Measurements from ENCODE around the gene METTL3.
"Not testable (repeated sequence)": the region's sequence is repeated elsewhere in the genome, so short reads cannot be mapped to it uniquely, and the experiment has no call there.

Gene METTL3
- total RNA-seq, result 65.2 to 113 reads per million in 2 experiments

DNA sequence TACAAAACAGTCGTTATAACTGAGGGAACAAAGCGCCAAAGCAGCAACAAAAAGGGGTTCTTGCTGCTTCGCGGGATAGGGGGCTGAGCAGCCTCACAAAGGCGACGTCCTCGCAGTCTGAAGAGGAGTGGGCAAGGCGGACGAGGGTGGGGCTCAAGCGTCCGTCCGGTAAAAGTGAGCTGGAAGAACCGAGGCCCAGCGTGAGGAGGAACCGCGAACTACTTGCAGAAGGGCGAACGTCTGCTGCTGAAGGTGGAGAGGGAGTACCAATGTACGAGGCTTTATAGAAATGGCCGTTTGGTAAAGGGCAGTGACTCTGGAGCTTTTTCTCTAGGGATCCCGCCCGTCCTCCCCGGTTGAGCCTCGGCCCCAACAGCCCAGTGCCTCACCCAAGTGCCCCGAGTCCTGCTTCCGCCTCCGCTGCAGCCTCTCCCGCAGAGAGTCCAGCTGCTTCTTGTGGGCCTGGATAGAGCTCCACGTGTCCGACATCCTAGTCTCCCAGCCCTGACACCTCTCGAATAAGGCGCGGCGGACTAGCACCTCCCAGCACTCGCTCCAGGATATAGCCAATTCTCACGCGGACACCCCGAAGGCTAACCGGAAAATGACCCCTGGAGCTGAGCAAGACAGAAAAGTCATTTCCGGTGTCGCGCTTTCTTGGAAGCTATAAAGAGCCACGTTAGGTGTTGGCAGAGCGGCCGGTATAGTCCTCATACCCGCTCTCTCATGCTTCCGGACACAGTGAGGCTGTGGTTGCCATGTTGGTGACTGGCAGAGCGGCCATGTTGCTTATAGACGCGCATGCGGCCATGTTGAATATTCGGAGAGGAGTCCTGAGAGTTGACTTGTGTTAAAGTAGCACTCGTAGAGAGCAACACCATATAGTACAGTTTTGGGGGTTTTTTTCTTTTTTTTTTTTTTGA lies at the start of gene METTL3:
TSS of gene METTL3 (minus strand) at position 606 of the 923 bp plus-strand sequence. CDS start at position 489, 117 bp downstream.
- peak; percentile 91 for DNase-seq (ENCODE audit: low read depth)

DNA sequence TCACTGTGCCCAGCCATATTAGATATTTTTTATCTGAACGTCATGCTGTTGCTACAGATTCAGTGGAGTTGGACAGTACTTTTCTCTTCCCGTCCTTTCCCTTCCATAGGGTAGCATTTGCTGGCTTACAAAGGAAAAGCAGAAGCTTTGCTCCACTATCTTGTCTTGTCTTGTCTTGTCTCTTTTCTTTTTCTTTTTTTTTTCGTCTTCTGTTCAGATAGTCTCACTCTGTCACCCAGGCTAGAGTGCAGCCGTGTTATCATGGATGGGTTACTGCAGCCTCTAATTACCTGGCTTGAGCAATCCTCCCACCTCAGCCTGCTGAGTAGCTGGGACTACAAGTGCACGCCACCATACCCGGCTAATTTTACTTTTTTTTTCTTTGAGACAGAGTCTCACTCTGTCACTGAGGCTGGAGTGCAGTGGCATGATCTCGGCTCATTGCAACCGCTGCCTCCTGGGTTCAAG lies 47.6 kb upstream of the METTL3 start:
- no peak for DNase-seq (ENCODE audit: low read depth)

DNA sequence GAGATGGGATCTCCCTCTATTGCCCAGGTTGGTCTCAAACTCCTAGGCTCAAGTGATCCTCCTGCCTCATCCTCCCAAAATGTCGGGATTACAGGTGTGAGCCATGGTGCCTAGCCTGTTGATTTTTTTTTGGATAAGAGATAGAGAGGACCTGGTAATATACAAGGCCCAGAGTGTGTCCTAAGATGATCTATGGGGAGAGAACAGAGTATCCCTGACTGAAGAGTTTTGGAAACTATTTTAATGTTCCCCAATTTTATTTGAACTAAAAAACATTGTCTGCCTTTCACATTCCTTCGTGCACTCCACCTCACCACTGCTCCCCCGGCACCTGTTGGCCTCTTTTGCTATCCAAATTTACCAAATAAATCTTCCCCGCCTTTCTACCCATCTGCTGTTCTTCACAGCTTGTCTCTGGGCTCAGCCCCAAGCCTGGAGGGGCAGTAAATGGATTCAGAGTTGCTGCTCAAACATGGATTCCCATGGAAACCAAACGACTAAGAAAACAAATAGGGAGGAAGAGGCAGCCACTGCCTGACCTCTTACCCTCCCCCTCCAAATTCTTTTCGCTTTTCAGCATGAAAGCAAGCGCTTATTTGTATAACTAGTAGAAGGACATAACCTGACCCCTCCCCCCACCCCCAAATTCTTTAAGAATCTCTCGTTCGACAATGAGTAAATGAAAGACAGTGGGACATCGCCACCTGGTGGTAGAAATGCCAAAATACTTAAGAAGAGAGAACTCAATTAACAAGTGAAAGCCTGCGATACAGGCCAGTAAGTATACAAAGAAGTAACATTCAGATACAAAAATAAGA lies 46.2 kb upstream of the METTL3 start:
- peak; percentile 67 for DNase-seq (ENCODE audit: low read depth)

DNA sequence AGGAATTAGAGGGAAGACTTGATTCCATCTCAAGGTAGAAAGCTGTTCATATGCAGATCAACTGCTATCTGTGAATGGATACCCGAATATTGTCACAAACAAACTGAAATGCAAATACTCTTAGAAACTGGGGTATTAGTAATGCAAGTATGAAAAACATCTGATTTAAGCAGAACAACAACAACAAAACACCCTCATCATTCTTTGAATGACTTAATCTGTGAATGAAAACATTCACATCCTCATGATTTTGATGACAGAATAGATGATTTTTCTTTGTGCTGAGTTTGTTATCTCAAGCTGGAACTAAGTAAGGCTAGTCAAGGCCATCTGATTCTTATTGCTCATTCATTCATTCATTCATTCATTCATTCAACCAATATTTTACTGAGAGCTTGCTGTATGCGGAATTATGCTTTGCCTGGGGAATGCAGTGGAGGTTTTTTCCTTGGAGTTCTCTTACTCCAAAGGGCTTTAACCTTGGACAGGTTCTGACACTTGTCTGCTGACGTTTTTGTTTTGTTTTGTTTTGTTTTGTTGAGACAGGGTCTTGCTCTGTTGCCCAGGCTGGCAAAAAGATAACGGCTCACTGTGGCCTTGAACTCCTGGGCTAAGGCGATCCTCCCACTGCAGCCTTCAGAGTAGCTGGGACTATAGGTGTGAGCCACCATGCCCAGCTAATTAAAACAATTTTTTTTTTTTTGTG lies 45.4 kb upstream of the METTL3 start:
- no peak for DNase-seq (ENCODE audit: low read depth)

DNA sequence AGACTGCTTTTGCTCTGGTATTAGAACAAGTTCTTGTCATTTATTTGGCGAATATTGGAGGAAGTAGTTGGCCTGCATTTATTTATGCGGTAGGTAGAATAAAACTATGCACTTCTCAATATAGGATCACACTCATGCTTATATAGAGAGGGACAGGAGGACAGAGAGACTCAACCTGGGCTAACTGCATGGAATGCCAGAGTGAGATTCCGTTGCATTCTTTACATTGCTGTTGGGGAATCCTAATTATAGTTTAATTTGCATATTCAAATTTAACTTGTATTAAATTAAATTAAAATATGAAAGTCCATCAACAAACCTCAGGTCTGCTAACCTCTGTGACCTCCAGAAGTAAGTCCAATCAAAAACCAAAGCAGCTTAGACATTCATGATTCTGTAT lies 42.1 kb upstream of the METTL3 start:
- DNase-seq (ENCODE audit: low read depth), result no peak

DNA sequence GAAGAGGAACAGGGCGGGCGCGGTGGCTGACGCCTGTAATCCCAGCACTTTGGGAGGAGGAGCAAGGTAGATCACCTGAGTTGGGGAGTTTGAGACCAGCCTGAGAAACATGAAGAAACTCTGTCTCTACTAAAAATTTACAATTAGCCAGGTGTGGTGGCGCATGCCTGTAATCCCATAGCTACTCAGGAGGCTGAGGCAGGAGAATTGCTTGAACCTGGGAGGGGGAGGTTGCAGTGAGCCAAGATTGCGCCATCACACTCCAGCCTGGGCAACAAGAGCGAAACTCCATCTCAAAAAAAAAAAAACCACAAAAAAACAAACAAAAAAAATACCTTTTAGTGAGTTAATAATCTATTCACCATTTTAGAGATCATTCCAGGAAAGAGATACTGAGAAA lies 33.4 kb upstream of the METTL3 start:
- not testable (repeated sequence) for DNase-seq (ENCODE audit: low read depth)

DNA sequence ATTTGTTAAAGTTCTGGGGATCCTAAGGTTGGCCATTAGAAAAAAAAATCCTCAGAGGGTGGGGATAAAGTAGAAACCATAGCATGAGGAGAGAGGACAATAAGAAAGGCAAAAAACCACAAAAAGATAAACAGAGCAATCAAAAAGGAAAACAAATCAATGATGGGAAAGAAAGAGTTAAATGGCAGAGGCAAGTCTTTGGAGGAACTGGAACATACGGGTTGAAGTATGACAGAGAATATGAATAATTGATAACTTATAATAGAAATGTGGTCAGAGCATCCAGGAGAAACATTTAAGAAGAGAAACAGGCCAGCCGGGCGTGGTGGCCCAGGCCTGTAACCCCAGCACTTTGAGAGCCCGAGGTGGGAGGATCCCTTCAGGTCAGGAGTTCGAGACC lies 32.8 kb upstream of the METTL3 start:
- no peak for DNase-seq (ENCODE audit: low read depth)

DNA sequence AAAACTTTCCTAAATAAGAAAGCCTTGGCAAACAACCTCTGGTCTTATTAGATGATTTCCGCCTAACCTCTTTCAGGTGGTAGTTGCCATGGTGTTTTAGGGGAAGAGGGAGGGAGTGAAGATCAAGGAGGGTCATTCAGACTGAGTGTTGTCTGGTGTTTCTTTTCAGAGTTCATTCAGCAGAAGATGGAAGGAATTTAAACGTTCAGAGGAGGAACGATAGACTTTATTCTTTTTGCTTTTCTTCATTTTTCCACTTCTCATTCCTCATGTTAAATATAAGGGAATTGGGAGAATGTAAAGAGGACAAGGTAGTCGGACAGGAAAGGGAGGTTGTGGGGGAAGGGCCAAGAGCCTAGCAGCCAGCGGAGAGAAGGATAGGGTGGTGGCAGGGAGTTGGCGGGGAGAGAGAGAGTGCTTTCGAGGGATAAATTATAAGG lies 32.4 kb upstream of the METTL3 start:
- DNase-seq (ENCODE audit: low read depth), result no peak

DNA sequence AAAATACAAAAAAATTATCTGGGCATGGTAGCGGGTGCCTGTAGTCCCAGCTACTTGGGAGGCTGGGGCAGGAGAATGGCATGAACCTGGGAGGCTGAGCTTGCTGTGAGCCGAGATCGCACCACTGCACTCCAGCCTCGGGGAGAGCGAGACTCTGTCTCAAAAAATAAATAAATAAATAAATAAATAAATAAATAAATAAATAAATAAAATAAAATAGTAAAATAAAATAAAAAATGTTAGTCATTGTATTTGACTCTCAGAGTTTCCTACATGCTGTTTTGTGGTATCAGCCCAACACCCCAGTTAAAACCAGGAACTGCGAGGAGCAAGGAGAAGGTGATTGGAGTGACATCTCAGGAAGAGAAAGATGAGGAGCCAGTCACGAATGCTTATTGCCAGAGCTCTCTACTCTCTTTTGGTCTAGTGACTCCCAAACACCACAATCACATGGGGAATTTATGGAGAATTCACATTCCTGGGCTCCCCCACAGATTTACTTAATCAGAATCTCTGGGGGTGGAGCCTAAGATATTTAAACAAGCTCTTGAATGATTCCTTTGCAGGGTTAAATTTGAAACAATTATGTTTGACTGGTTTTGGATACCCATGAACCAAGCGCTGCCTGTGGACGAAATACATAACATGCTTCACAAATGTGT lies 30.4 kb upstream of the METTL3 start:
- no peak for DNase-seq (ENCODE audit: low read depth)

DNA sequence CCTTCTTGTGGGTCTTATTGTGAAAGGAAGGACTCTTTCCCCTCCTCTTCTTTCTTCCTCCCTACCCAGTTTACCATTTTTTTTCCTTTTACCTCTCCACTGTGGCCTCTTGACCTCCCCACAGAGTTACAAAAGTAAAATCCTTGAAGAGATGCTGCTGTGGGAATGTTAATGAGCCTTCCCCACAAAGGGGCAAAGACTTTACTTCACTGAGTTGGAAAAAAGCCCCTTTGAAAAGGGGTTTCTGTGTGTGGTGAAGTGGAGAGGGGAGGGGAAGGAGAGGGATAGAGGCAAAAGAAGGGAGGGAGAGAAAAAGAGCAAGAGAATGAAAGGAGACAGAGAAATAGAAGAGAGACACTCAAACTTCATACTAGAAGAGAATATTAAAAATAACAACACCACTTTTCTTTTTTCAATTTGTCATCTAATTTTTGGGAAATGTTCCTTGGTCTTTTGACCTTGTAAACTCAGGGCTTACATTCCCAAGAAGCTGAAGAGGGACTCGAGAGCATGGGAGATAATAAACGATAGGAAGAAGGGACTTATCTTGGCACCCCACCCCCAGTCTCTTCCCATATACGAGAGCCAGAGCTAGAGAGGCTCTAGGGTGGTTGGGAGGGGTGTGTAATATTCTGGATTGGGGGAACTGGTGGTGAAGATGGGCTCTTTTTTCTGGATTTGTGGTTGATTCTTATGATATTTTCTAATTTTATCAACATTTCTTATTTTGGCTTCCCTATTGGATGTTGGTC lies 28.2 kb upstream of the METTL3 start:
- no peak for DNase-seq (ENCODE audit: low read depth)

DNA sequence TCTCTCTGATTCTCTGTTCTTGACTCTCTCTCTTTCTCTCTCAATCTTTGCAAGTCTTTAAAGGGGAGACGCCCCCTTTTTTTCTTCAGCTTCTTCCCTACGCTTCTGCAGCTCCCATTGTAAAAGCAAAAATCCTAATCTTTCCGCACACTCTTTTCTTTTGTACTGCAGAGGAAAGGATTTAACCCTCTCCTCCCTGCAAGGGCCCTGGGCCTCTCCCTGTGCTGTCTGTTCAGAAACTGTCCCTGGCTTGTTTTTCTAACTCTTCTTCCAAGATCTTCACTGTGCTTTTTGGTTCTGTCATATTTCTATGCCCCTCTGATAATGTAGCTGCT lies 25.9 kb upstream of the METTL3 start:
- no peak for DNase-seq (ENCODE audit: low read depth)

DNA sequence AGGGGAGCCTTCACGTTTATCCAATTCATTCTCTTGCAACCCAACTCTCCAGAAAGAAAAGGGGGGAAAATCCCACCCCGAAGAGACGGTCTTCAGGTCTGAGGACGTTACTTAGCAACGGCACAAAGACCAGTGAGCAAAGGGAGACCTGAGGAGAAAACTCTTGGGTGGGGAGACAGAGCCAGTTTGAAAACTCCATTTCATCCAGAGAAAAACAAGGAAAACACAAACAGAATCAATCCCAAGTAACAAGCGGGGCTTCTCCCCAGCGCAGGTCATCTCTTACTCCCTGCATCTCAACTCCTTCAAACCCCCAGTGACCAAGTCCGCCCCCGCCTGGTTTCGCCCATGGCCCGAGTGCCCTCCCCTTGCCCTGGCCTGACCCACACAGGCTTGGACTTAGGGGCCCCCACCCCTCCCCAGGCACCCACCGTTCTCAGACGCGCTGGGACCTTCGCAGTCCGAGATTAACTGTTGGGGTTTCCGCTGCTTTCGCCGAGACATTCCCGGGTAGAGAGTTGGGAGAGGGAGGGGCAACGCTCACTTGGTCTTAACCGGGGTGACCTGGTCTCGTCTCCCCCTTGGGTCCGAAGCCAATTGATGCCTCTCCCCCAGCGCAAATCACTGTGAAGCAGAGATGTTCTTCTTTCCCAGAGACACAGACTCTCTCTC lies 25.4 kb upstream of the METTL3 start:
- DNase-seq (ENCODE audit: low read depth), result no peak

DNA sequence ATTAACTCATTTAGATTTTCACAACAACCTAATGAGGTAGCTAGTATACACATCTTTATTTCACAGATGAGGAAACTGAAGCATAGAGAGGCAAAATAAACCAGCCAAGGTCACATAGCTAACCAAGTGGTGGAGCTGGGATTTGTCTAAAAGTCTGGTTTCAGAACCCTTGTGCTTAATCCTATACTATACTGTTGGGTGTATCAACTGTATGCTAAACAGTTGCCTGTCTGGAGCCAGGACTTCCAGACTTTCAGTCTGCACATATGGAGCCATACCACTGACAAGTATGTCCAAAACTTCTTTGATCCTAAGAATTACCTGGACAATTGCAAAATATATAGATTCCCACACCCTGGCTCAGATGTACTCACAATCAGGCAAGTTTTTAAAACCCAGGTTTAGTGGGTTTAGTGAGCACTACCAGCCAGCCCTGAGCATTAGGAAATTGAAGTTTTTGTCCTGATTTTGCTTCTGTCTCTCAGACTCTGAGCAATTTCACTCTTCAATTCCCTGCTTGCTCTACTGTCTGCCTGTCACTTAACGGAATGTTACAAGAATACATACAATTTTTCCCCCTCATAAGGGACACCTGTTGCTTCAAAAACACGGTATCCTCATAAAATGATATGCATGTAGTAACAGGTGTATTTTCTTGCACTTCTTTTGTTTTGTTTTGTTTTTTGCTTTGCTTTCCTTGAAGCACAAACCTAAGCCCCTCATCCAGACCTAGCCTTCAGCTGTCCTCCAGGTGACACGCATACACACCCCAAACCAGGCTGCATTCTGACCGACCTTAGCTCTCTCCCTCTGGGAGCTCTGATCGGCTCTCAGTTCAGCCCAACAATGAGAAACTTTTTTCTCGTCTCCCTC lies 24.6 kb upstream of the METTL3 start:
- no peak for DNase-seq (ENCODE audit: low read depth)

DNA sequence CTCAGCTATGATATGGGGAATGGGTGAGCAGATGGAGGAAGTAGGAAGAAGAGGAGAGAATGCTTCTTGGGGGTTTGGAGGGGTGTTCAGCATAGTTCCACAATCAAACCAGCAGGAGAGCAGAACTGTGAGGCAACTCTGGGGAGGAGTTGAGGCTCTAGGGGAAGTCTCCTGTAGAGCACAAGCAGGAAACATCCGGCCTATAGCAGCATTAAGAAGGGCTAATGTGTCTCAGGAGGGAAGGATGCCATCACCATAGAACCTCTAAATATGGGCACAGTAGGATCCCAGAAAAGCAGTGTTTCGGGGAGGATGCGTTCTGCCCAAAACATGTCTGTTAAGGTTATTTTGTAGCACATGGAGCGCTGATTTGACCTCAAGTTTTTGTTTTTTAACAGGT lies 23.4 kb upstream of the METTL3 start:
- no peak for DNase-seq (ENCODE audit: low read depth)

DNA sequence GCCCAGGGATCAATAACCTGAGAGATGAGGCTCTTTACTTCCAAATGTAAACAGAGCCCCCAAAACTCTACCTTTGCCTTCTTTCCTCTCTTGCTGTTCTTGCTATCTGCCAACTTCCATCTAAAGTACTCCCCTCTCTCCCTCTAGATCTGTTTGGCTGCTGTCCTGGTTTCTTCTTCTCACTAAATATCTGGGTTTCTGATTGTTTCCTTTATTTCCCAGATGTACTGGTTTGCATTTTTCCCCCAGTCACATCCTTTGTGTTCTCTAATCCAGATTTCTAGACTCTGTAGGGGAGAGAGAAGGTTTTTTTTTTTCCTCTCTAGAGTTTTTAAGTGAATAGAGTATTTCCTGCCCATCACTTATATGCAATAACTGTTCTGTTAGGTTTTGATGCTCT lies 22.2 kb upstream of the METTL3 start:
- DNase-seq (ENCODE audit: low read depth), result no peak

DNA sequence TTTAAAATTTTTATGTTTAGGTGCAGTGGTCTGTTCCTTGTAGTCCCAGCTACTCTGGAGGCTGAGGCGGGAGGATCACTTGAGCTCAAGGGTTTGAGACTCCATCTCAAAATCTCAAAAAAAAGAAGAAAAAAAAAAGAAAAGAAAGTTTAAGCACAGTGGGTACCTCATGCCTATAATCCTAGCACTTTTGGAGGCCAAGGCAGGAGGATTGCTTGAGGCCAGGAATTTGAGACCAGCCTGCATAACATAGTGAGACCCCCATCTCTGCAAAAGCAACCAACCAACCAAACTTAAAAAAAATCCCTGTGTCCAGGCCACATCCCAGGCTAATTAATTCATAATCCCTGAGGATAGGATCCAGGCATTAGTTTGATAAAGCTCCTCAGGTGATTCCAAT lies 18.4 kb upstream of the METTL3 start:
- no peak for DNase-seq (ENCODE audit: low read depth)

DNA sequence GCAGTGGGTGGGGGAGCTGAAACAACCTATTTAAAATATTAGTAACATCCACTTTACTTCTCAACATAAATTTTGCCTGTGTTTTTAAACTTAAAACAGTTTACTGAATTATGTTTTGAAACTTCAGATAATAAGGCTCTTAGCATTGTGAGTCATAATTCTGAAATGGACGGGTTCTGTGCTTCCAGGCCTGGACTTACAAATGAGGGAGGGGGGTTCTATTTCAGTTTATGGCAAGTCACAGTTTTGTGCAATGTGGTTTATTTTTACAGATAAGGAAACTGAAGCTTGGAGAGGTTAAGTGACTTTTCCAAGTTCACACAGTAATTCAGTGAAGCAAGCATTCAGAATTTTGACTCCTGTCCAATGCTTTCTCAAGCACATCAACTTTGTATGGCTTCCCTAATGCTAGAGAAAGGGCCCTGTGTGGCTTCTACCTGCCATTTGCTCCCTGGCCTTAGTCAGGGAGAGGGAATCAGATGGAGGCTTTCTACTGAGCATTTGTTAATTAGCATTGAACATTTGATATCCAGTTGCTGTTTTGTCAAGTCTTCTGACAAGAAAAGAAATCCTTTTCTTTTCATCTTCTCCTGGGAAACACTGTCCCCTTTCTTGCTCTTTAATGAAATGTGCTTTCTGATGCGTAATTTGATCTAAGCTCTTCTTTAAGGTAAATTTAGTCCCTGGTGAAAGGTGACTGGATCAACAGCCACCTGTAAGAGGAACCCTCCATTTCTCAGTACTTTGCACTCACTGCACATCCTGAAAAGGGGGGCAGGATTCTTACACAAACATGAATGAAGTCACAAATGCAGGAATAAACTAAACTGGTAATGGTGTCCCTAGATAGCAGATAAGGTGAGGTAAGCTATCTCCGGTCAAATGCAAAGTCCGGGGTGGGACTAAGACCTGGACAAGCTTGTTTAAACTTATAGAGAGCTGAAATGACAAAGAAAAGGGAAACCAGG lies 17.5 kb upstream of the METTL3 start:
- DNase-seq (ENCODE audit: low read depth), result no peak

DNA sequence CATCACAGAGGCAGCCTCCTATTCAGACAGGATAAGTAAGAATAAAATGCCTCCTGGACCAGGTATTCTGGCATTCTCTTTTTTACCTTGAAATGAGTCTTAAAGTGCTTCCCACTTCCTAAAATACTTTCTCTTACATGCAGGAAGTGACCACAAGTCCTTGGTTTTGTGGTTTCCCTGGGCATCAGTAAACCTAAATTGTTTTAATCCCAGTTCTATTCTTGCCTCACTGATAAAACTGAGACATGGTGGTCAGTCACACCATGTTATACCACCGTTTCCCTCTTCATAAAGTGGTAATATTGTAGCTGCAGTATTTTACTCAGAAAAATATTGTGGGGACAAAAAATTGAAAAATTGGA lies 16.2 kb upstream of the METTL3 start:
- DNase-seq (ENCODE audit: low read depth), result no peak

Measured in T follicular helper cell (primary cell).